HCT116 (cell line): ENCODE data around the gene CHL1. TPM values are rescaled to one million over a fixed set of nuclear protein-coding genes. Genes with fewer than 3 reads are reported as not detected.

Experiments
- ATAC-seq: fragments of 200-7000 bp; cut with Tn5 transposase; 2 replicates; pipeline ENCODE4 v1.9.1; 2020; ENCODE audit warnings: mild to moderate bottlenecking, moderate library complexity
- BruUV-seq: library from RNA; stranded (reverse); fragments of 400-500 nt; replicated peaks from 2 replicates; lab custom pipeline; 2021; lab: Mats Ljungman, UMichigan
- CTCF ChIA-PET: fragments of 300-600 bp; sonication (Branson Sonifier 250); formaldehyde crosslinking; loops from one replicate; lab custom pipeline; 2021; ENCODE audit warnings: antibody characterized with exemption; lab: Charles Lee
- POLR2A ChIA-PET: fragments of 300-600, 350-600 bp; sonication (Branson Sonifier 250); formaldehyde crosslinking; loops from one replicate; lab custom pipeline; 2021; ENCODE audit warnings: antibody characterized with exemption; lab: Charles Lee
- RAD21 ChIA-PET, 2 experiments: fragments of 300-600 bp; sonication (Branson Sonifier 250); formaldehyde crosslinking; loops; one replicate each; lab custom pipeline; 2023; ENCODE audit warnings: low total read pairs in 2 of 2; ENCODE audit not compliant: uncharacterized antibody in 2 of 2, unreplicated experiment in 2 of 2, low non-redundant PET in 1 of 2; lab: Charles Lee
- DNase-seq: peaks from one replicate; pipeline ENCODE4 v3.0.0-alpha.2; 2010; ENCODE audit warnings: low read depth, low spot score
- H2AFZ ChIP-seq: fragments of 200-600 bp; shearing (Covaris generic), sonication (generic); 2 replicates; pipeline ENCODE4 v1.6.1; 2017; ENCODE audit warnings: low read depth, mixed run types, mixed read lengths, antibody characterized with exemption, low read length; ENCODE audit not compliant: poor library complexity, severe bottlenecking
- H3K27ac ChIP-seq: 2 replicates; pipeline ENCODE4 v1.5.1; 2012; ENCODE audit warnings: low read depth, low read length
- H3K27me3 ChIP-seq: fragments of 200-600 bp; sonication (generic); 2 replicates; pipeline ENCODE4 v1.6.1; 2016; ENCODE audit warnings: mixed run types, low read length, mixed read lengths; ENCODE audit not compliant: insufficient read depth
- H3K36me3 ChIP-seq, 2 experiments: fragments of 200-500 bp in 1 of 2; fragments of 200-600 bp in 1 of 2; sonication (Bioruptor generic) in 1 of 2; sonication (generic) in 1 of 2; 2 replicates each; pipeline versions ENCODE4 v1.5.1 to v1.6.1; 2014 to 2016; ENCODE audit warnings: low read length in 2 of 2, inconsistent platforms in 1 of 2, mixed read lengths in 1 of 2, mixed run types in 1 of 2; ENCODE audit not compliant: insufficient read depth in 2 of 2, control insufficient read depth in 1 of 2
- H3K4me1 ChIP-seq, 2 experiments: fragments of 200-600 bp in 1 of 2; sonication (generic) in 1 of 2; 2 replicates each; pipeline versions ENCODE4 v1.5.1 to v1.6.1; 2012 to 2017; ENCODE audit warnings: low read length in 2 of 2, inconsistent platforms in 1 of 2, mild to moderate bottlenecking in 1 of 2, mixed read lengths in 1 of 2, mixed run types in 1 of 2, moderate library complexity in 1 of 2; ENCODE audit not compliant: insufficient read depth in 2 of 2, control insufficient read depth in 1 of 2
- H3K4me2 ChIP-seq: fragments of 200-600 bp; sonication (generic); 2 replicates; pipeline ENCODE4 v1.6.1; 2017; ENCODE audit warnings: mixed run types, low read length, mixed read lengths
- H3K4me3 ChIP-seq, 2 experiments: fragments of 200-600 bp in 1 of 2; sonication (generic) in 1 of 2; replicated peaks in 1 of 2; 2 replicates each; pipeline ENCODE4 v1.5.1; 2011 to 2016; ENCODE audit warnings: low read length in 2 of 2, control low read depth in 1 of 2, low read depth in 1 of 2, mild to moderate bottlenecking in 1 of 2, mixed read lengths in 1 of 2, mixed run types in 1 of 2
- H3K79me2 ChIP-seq: fragments of 200-600 bp; sonication (generic); 2 replicates; pipeline ENCODE4 v1.6.1; 2017; ENCODE audit warnings: mild to moderate bottlenecking, mixed run types, low read length, moderate library complexity, mixed read lengths; ENCODE audit not compliant: insufficient read depth
- H3K9ac ChIP-seq: fragments of 200-600 bp; sonication (generic); 2 replicates; pipeline ENCODE4 v1.6.1; 2016; ENCODE audit warnings: low read length, mixed read lengths
- H3K9me2 ChIP-seq: fragments of 200-600 bp; sonication (generic), shearing (Covaris generic); 2 replicates; pipeline ENCODE4 v1.6.1; 2017; ENCODE audit warnings: mixed run types, mild to moderate bottlenecking, moderate library complexity; ENCODE audit not compliant: insufficient read depth
- H3K9me3 ChIP-seq, 2 experiments: fragments of 200-500 bp in 1 of 2; fragments of 200-600 bp in 1 of 2; sonication (Bioruptor generic) in 1 of 2; sonication (generic) in 1 of 2; 2 replicates each; pipeline ENCODE4 v1.6.1; 2014 to 2017; ENCODE audit warnings: low read length in 2 of 2, mixed read lengths in 2 of 2, inconsistent platforms in 1 of 2, low read depth in 1 of 2, mild to moderate bottlenecking in 1 of 2, mixed run types in 1 of 2, moderate library complexity in 1 of 2; ENCODE audit not compliant: control insufficient read depth in 1 of 2, insufficient read depth in 1 of 2
- H4K20me1 ChIP-seq: fragments of 200-600 bp; sonication (generic), shearing (Covaris generic); 2 replicates; pipeline ENCODE4 v1.6.1; 2017; ENCODE audit warnings: mixed run types, mild to moderate bottlenecking, moderate library complexity; ENCODE audit not compliant: insufficient read depth
- ATF3 ChIP-seq: IDR thresholded peaks from 2 replicates; pipeline ENCODE4 v1.6.1; 2012
- CEBPB ChIP-seq: IDR thresholded peaks from 2 replicates; pipeline ENCODE4 v1.6.1; 2012; ENCODE audit warnings: low read depth
- ELF1 ChIP-seq: IDR thresholded peaks from 2 replicates; pipeline ENCODE4 v1.6.1; 2012; ENCODE audit warnings: low read depth, borderline replicate concordance
- EZH2 ChIP-seq: fragments of 200-600 bp; sonication (generic); IDR thresholded peaks from 2 replicates; pipeline ENCODE4 v1.6.1; 2017; ENCODE audit warnings: antibody characterized with exemption, mixed run types
- EZH2phosphoT487 ChIP-seq: fragments of 200-600 bp; IDR thresholded peaks from 2 replicates; pipeline ENCODE4 v1.6.1; 2018; ENCODE audit warnings: antibody characterized with exemption, borderline replicate concordance
- MAX ChIP-seq: IDR thresholded peaks from 2 replicates; pipeline ENCODE4 v1.6.1; 2012
- POLR2A ChIP-seq: IDR thresholded peaks from 2 replicates; pipeline ENCODE4 v1.7.0; 2011; ENCODE audit warnings: borderline replicate concordance; ENCODE audit not compliant: insufficient read depth, insufficient read length; ENCODE audit errors: extremely low read depth
- POLR2AphosphoS5 ChIP-seq: IDR thresholded peaks from 2 replicates; pipeline ENCODE4 v1.6.1; 2011; ENCODE audit warnings: mild to moderate bottlenecking, low read depth, low read length, moderate library complexity
- REST ChIP-seq: IDR thresholded peaks from 2 replicates; pipeline ENCODE4 v1.6.1; 2012; ENCODE audit warnings: low read depth
- SIN3A ChIP-seq: IDR thresholded peaks from 2 replicates; pipeline ENCODE4 v1.6.1; 2012; ENCODE audit warnings: low read depth
- SP1 ChIP-seq: IDR thresholded peaks from 2 replicates; pipeline ENCODE4 v1.6.1; 2012; ENCODE audit warnings: low read depth
- TCF7L2 ChIP-seq: IDR thresholded peaks from 2 replicates; pipeline ENCODE4 v1.7.0; 2011; ENCODE audit warnings: borderline replicate concordance, inconsistent platforms; ENCODE audit not compliant: insufficient read depth, insufficient read length; ENCODE audit errors: extremely low read depth
- ZBTB33 ChIP-seq: IDR thresholded peaks from 2 replicates; pipeline ENCODE4 v1.6.1; 2011; ENCODE audit warnings: mild to moderate bottlenecking, low read length, moderate library complexity; ENCODE audit not compliant: insufficient replicate concordance; ENCODE audit errors: extremely low read depth
- ZFX ChIP-seq: fragments of 450-650 bp; IDR thresholded peaks from 2 replicates; pipeline ENCODE4 v1.6.1; 2017
- ZNF274 ChIP-seq: fragments of 200-500 bp; sonication (Bioruptor generic); IDR thresholded peaks from 2 replicates; pipeline ENCODE4 v1.6.1; 2014; ENCODE audit warnings: mild to moderate bottlenecking, low read depth, low read length, inconsistent platforms
- intact Hi-C: fragments of 100-400 bp; cut with micrococcal nuclease; formaldehyde crosslinking; loops from 2 replicates; pipeline ENCODE4 v1.10.0; 2022
- total RNA-seq: library from RNA; stranded (reverse); gene quantifications from one replicate; pipeline ENCODE4 v1.2.1, GENCODE V29; 2021; ENCODE audit not compliant: unreplicated experiment

Gene CHL1
- total RNA-seq, 1 experiment from 2014 or later, result not detected

- Histone ChIP-seq H3K27ac (no peak overlapping the region), H3K4me2 (no peak overlapping the region), H3K9me3 (peaks cover 9 to 14% of the 10 kb centered on the region in 2 experiments; a peak in 2 of 4 replicates), H3K4me1 (no peaks in the 10 kb centered on the region), H3K4me3 (no peak overlapping the region), H3K9me2 (no peaks in the 10 kb centered on the region), H3K9ac (no peak overlapping the region), H4K20me1 (no peaks in the 10 kb centered on the region)
- DNase-seq (no peak), ATAC-seq (no peak)
- POLR2A ChIA-PET, result no interaction called here
- no peak for TF ChIP-seq POLR2AphosphoS5
- TF ChIP-seq SP1, result no peak
- TF ChIP-seq EZH2, result no peak
- TF ChIP-seq CEBPB, result no peak
- TF ChIP-seq ZNF274, result no peak
- no peak for TF ChIP-seq POLR2A
- TF ChIP-seq ELF1, result no peak
- TF ChIP-seq EZH2phosphoT487, result no peak
- TF ChIP-seq MAX, result no peak
- TF ChIP-seq, all 23 proteins: peak for 0
- BruUV-seq, result no TSS peak
- intact Hi-C loops, result no loop called here
- ChIA-PET RAD21 (no interaction called here), CTCF (no interaction called here)
- Histone ChIP-seq H2AFZ (no peak overlapping the region), H3K27me3 (no peaks in the 10 kb centered on the region), H3K36me3 (no peaks in the 10 kb centered on the region), H3K79me2 (no peaks in the 10 kb centered on the region)
These were observed 91.9 kb downstream of the CHL1 start for GRCh38 chr3:288417-288816.

- ATAC-seq (no peak), DNase-seq (no peak)
- no peak overlapping the region for H3K9ac ChIP-seq
- no peak overlapping the region for H2AFZ ChIP-seq
- H4K20me1 ChIP-seq, result no peaks in the 10 kb centered on the region
- no peaks in the 10 kb centered on the region for H3K4me1 ChIP-seq
- intact Hi-C loops, result no loop called here
- no peak overlapping the region for H3K4me3 ChIP-seq
- H3K9me3 ChIP-seq, result peaks cover 12 to 13% of the 10 kb centered on the region in 2 experiments; a peak in 2 of 4 replicates
- H3K27me3 ChIP-seq, result no peaks in the 10 kb centered on the region
- no TSS peak for BruUV-seq
- no peaks in the 10 kb centered on the region for H3K79me2 ChIP-seq
- H3K9me2 ChIP-seq, result no peaks in the 10 kb centered on the region
- no peaks in the 10 kb centered on the region for H3K36me3 ChIP-seq
- H3K4me2 ChIP-seq, result no peak overlapping the region
- no peak overlapping the region for H3K27ac ChIP-seq
- CTCF ChIA-PET, result no interaction called here
- RAD21 ChIA-PET, result no interaction called here
- POLR2A ChIA-PET, result no interaction called here
- TF ChIP-seq TCF7L2 (no peak), REST (no peak), EZH2 (no peak), ZNF274 (no peak), ATF3 (no peak), ZBTB33 (no peak), POLR2AphosphoS5 (no peak), ZFX (no peak), SIN3A (no peak), SP1 (no peak)
These were observed 94.5 kb downstream of the CHL1 start for GRCh38 chr3:291028-291427.
